GM12878 (cell line): ENCODE results near the gene ALPP. TPM values are rescaled to one million over a fixed set of nuclear protein-coding genes. Genes with fewer than 3 reads are reported as not detected.

ENCODE experiments used
- ATAC-seq: fragments of 200-7000 bp; cut with Tn5 transposase; 3 replicates; pipeline ENCODE4 v1.9.1; 2020; ENCODE audit warnings: mild to moderate bottlenecking, moderate library complexity
- BruUV-seq: library from RNA; stranded (reverse); fragments of 400-500 nt; replicated peaks from 2 replicates; lab custom pipeline; 2021; lab: Mats Ljungman, UMichigan
- CTCF ChIA-PET: fragments of 300-600 bp; sonication (Branson Sonifier 250); formaldehyde crosslinking; extraction: SDS; loops from one replicate; lab custom pipeline; 2021; ENCODE audit warnings: inconsistent platforms; lab: Yijun Ruan, JAX
- POLR2A ChIA-PET: fragments of 350-600 bp; formaldehyde crosslinking; extraction: SDS; loops from one replicate; lab custom pipeline; 2021; ENCODE audit warnings: inconsistent platforms; lab: Charles Lee
- RAD21 ChIA-PET: fragments of 300-600 bp; sonication (Branson Sonifier 250); formaldehyde crosslinking; loops from one replicate; lab custom pipeline; 2023; ENCODE audit warnings: antibody characterized with exemption; ENCODE audit not compliant: unreplicated experiment; lab: Charles Lee
- SMC1A ChIA-PET: fragments of 300-600 bp; sonication (Branson Sonifier 250); formaldehyde crosslinking; loops from one replicate; lab custom pipeline; 2023; ENCODE audit not compliant: unreplicated experiment, uncharacterized antibody; lab: Charles Lee
- DNase-seq: peaks from one replicate; pipeline ENCODE4 v3.0.0-alpha.2; 2011; ENCODE audit warnings: low read depth, low spot score
- FAIRE-seq: peaks from 3 replicates; lab custom pipeline; 2011; peaks lifted over from hg19 to GRCh38; lab: Jason Lieb, UNC
- H2AFZ ChIP-seq: 2 replicates; pipeline ENCODE4 v1.6.0; 2011; ENCODE audit warnings: low read depth, low read length, control low read depth; ENCODE audit not compliant: control insufficient read depth
- H3K27ac ChIP-seq: 2 replicates; pipeline ENCODE4 v1.5.1; 2011; ENCODE audit warnings: control low read depth; ENCODE audit not compliant: control insufficient read depth, insufficient read depth
- H3K27me3 ChIP-seq, 2 experiments: replicated peaks in 1 of 2; 2 replicates each; pipeline versions ENCODE4 v1.6.0 to v1.6.1; 2011; ENCODE audit warnings: low read length in 1 of 2; ENCODE audit not compliant: control insufficient read depth in 2 of 2, insufficient read depth in 2 of 2
- H3K36me3 ChIP-seq, 2 experiments: 2 replicates each; pipeline ENCODE4 v1.5.1; 2011; ENCODE audit warnings: low read length in 1 of 2; ENCODE audit not compliant: control insufficient read depth in 2 of 2, insufficient read depth in 2 of 2
- H3K4me1 ChIP-seq: 2 replicates; pipeline ENCODE4 v1.6.1; 2011; ENCODE audit warnings: mild to moderate bottlenecking, low read length, moderate library complexity, mixed read lengths; ENCODE audit not compliant: control insufficient read depth, insufficient read depth
- H3K4me2 ChIP-seq: 2 replicates; pipeline ENCODE4 v1.6.0; 2011; ENCODE audit warnings: control low read depth; ENCODE audit not compliant: control insufficient read depth, insufficient read depth
- H3K4me3 ChIP-seq: fragments of 200-600 bp; sonication (generic); 2 replicates; pipeline ENCODE4 v1.5.1; 2016
- H3K79me2 ChIP-seq: 2 replicates; pipeline ENCODE4 v1.6.0; 2011; ENCODE audit warnings: low read length; ENCODE audit not compliant: control insufficient read depth, insufficient read depth
- H3K9ac ChIP-seq: 2 replicates; pipeline ENCODE4 v1.8.0; 2011; ENCODE audit warnings: low read length, control low read depth, mixed read lengths; ENCODE audit not compliant: control insufficient read depth, insufficient read depth
- H3K9me3 ChIP-seq: replicated peaks from 3 replicates; pipeline ENCODE4 v1.5.1; 2011; ENCODE audit warnings: mild to moderate bottlenecking, low read length; ENCODE audit not compliant: control insufficient read depth, insufficient read depth
- H4K20me1 ChIP-seq: 2 replicates; pipeline ENCODE4 v1.6.0; 2011; ENCODE audit not compliant: control insufficient read depth, insufficient read depth
- CREB1 ChIP-seq: IDR thresholded peaks from 2 replicates; pipeline ENCODE4 v1.6.1; 2012; ENCODE audit warnings: low read depth, mild to moderate bottlenecking, inconsistent platforms
- CREM ChIP-seq: IDR thresholded peaks from 2 replicates; pipeline ENCODE4 v1.6.1; 2014; ENCODE audit warnings: antibody characterized with exemption, low read depth
- FOXM1 ChIP-seq: IDR thresholded peaks from 2 replicates; pipeline ENCODE4 v1.6.1; 2012; ENCODE audit warnings: low read depth, mild to moderate bottlenecking, inconsistent platforms, low read length, moderate library complexity
- IRF3 ChIP-seq: fragments of 450-650 bp; IDR thresholded peaks from 2 replicates; pipeline ENCODE4 v1.6.1; 2014; ENCODE audit warnings: mild to moderate bottlenecking
- MAX ChIP-seq: IDR thresholded peaks from 2 replicates; pipeline ENCODE4 v1.6.1; 2012; ENCODE audit warnings: low read depth, low read length, improper control_type of control experiment
- MTA3 ChIP-seq: IDR thresholded peaks from 2 replicates; pipeline ENCODE4 v1.6.1; 2012; ENCODE audit warnings: low read length, inconsistent platforms, borderline replicate concordance
- PBX3 ChIP-seq: IDR thresholded peaks from 2 replicates; pipeline ENCODE4 v1.6.1; 2011; ENCODE audit warnings: mild to moderate bottlenecking, low read depth, low read length, moderate library complexity; ENCODE audit not compliant: insufficient replicate concordance
- RAD51 ChIP-seq: fragments of 450-650 bp; IDR thresholded peaks from 2 replicates; pipeline ENCODE4 v1.6.1; 2016; ENCODE audit warnings: moderate library complexity, mild to moderate bottlenecking, inconsistent platforms
- RELA ChIP-seq: fragments of 450-650 bp; IDR thresholded peaks from 2 replicates; pipeline ENCODE4 v1.8.0; 2014; ENCODE audit warnings: borderline replicate concordance; ENCODE audit not compliant: partially characterized antibody
- ZNF217 ChIP-seq: fragments of 450-650 bp; IDR thresholded peaks from 2 replicates; pipeline ENCODE4 v1.6.1; 2017; ENCODE audit warnings: antibody characterized with exemption, mild to moderate bottlenecking
- ZSCAN29 ChIP-seq: fragments of 450-650 bp; IDR thresholded peaks from 2 replicates; pipeline ENCODE4 v1.6.1; 2017; ENCODE audit warnings: mild to moderate bottlenecking, moderate library complexity
- ZZZ3 ChIP-seq: IDR thresholded peaks from 2 replicates; pipeline ENCODE4 v1.6.1; 2011; ENCODE audit warnings: low read depth; ENCODE audit not compliant: control insufficient read depth, insufficient read length
- WGBS: methylation state at CpG from one replicate; pipeline ENCODE4 v1.1.6; 2016; ENCODE audit warnings: low lambda C conversion rate; ENCODE audit not compliant: insufficient replicate concordance, insufficient coverage; ENCODE audit errors: missing lambda C conversion rate; 5-methylcytosine and 5-hydroxymethylcytosine counted together
- in situ Hi-C: fragments of 300-500 bp; cut with MboI; formaldehyde crosslinking; loops from 9 replicates; pipeline ENCODE4 v1.14.3; 2018; ENCODE audit warnings: mixed read lengths
- intact Hi-C: fragments of 100-400 bp; cut with micrococcal nuclease; formaldehyde crosslinking; loops from one replicate; pipeline ENCODE4 v1.14.2; 2022; ENCODE audit not compliant: unreplicated experiment
- polyA plus RNA-seq, 11 experiments: library from polyadenylated mRNA; depleted of rRNA in 4 of 11; unstranded in 6 of 11; stranded (reverse) in 5 of 11; fragments of >200 nt; fragmentation: Nextera tagmentation in 4 of 11; fragmentation: Illumina TruSeq in 1 of 11; extraction: Ambion mirVana in 4 of 11; extraction: Trizol in 1 of 11; gene quantifications; 1 replicate in 1 of 11; 2 replicates in 10 of 11; pipeline versions ENCODE4 v1.2.1 to v1.2.3, GENCODE V29; 2011 to 2016; ENCODE audit warnings: inconsistent platforms in 2 of 11, missing spikeins in 2 of 11, low read depth in 1 of 11
- total RNA-seq, 4 experiments: library from RNA; depleted of rRNA in 3 of 4; stranded (reverse); fragments of >200 nt in 3 of 4; fragmentation: Illumina TruSeq in 1 of 4; extraction: Trizol in 1 of 4; gene quantifications; 2 replicates each; pipeline versions ENCODE4 v1.2.1 to v1.2.3, GENCODE V29; 2013 to 2021

The ALPP gene
- total and polyA plus RNA-seq, 10 of the 15 experiments (the other 5 are each of a cell fraction or from before 2014, with no cell fraction given), result 0.21 TPM; not detected in 9

GRCh38 chr2:232353096-232353495 lies 25.5 kb upstream of the ALPP start:
- no peaks in the 10 kb centered on the region for H3K79me2 ChIP-seq
- H3K4me2 ChIP-seq, result no peak overlapping the region
- ATAC-seq, result no peak
- RAD21 ChIA-PET, result no interaction called here
- H4K20me1 ChIP-seq, result no peaks in the 10 kb centered on the region
- no peak for TF ChIP-seq FOXM1
- TF ChIP-seq RAD51, result no peak
- no peak for TF ChIP-seq CREB1
- no peak for TF ChIP-seq PBX3
- no peak for TF ChIP-seq ZNF217
- no peak for TF ChIP-seq ZZZ3
- no peak for TF ChIP-seq RELA
- no peak for TF ChIP-seq CREM
- TF ChIP-seq, all 136 proteins: peak for 0
- POLR2A ChIA-PET, result no interaction called here
- WGBS, result 67% methylated on average over 8 of the region's 8 CpGs
- Histone ChIP-seq H3K4me3 (no peak overlapping the region), H3K27ac (no peak overlapping the region), H3K27me3 (peaks cover 3 to 6% of the 10 kb centered on the region in 2 experiments; a peak in 3 of 4 replicates), H2AFZ (no peak overlapping the region), H3K9ac (no peak overlapping the region), H3K9me3 (no peaks in the 10 kb centered on the region; the same call in 2 of the 3 replicates), H3K4me1 (no peaks in the 10 kb centered on the region), H3K36me3 (no peaks in the 10 kb centered on the region)
- DNase-seq (no peak), FAIRE-seq (no peak)
- CTCF ChIA-PET, result no interaction called here
- in situ Hi-C loops, result no loop called here
- SMC1A ChIA-PET, result no interaction called here
- no TSS peak for BruUV-seq
- intact Hi-C loops, result no loop called here

GRCh38 chr2:232353660-232354059 lies 24.9 kb upstream of the ALPP start:
- no peak overlapping the region for H3K4me2 ChIP-seq
- H3K9me3 ChIP-seq, result no peaks in the 10 kb centered on the region; the same call in 2 of the 3 replicates
- no peak for DNase-seq
- ChIA-PET RAD21 (no interaction called here), POLR2A (no interaction called here), CTCF (no interaction called here), SMC1A (no interaction called here)
- H2AFZ ChIP-seq, result no peak overlapping the region
- no peak overlapping the region for H3K4me3 ChIP-seq
- TF ChIP-seq MAX (no peak), MTA3 (no peak), ZSCAN29 (no peak), IRF3 (no peak)
- WGBS, result 47% methylated on average over 7 of the region's 7 CpGs
- no peaks in the 10 kb centered on the region for H4K20me1 ChIP-seq
- FAIRE-seq, result no peak
- in situ Hi-C loops (no loop called here), intact Hi-C loops (no loop called here)
- no peaks in the 10 kb centered on the region for H3K79me2 ChIP-seq
- no peak overlapping the region for H3K9ac ChIP-seq
- H3K27me3 ChIP-seq, result peaks cover 3 to 6% of the 10 kb centered on the region in 2 experiments; a peak in 3 of 4 replicates
- no peak overlapping the region for H3K27ac ChIP-seq
- no peaks in the 10 kb centered on the region for H3K4me1 ChIP-seq
- no TSS peak for BruUV-seq
- no peaks in the 10 kb centered on the region for H3K36me3 ChIP-seq
- no peak for ATAC-seq
